NCI-H2227 (cell line): ENCODE data around the gene GALNT7.

ENCODE experiments used
- DNase-seq: peaks from one replicate; lab custom pipeline; 2025; ENCODE audit not compliant: unreplicated experiment; lab: John Stamatoyannopoulos, UW

Gene GALNT7

GRCh38 chr4:173231916-173232315 lies 63.3 kb downstream of the GALNT7 start:
- no peak for DNase-seq

GRCh38 chr4:173233857-173234256 lies 65.2 kb downstream of the GALNT7 start:
- DNase-seq, result no peak

- no peak for DNase-seq
Measured at GRCh38 chr4:173235050-173235449, 66.4 kb downstream of the GALNT7 start.

GRCh38 chr4:173236301-173236700 lies 67.7 kb downstream of the GALNT7 start:
- DNase-seq, result no peak

- no peak for DNase-seq
Measured at GRCh38 chr4:173237152-173237551, 68.5 kb downstream of the GALNT7 start.

GRCh38 chr4:173237762-173238161 lies 69.2 kb downstream of the GALNT7 start:
- DNase-seq, result no peak

GRCh38 chr4:173240696-173241095 lies 72.1 kb downstream of the GALNT7 start:
- no peak for DNase-seq

GRCh38 chr4:173242466-173243250 lies 74.0 kb downstream of the GALNT7 start:
- DNase-seq, result no peak

GRCh38 chr4:173243321-173243720 lies 74.7 kb downstream of the GALNT7 start:
- DNase-seq, result no peak

- no peak for DNase-seq
Measured at GRCh38 chr4:173243917-173244658, 75.5 kb downstream of the GALNT7 start.

GRCh38 chr4:173245952-173246351 lies 77.3 kb downstream of the GALNT7 start:
- no peak for DNase-seq

- no peak for DNase-seq
Measured at GRCh38 chr4:173246719-173247118, 78.1 kb downstream of the GALNT7 start.

- DNase-seq, result no peak
Measured at GRCh38 chr4:173247321-173247720, 78.7 kb downstream of the GALNT7 start.

- DNase-seq, result no peak
Measured at GRCh38 chr4:173248690-173249089, 80.1 kb downstream of the GALNT7 start.

- DNase-seq, result no peak
Measured at GRCh38 chr4:173252024-173252935, 83.7 kb downstream of the GALNT7 start.

- no peak for DNase-seq
Measured at GRCh38 chr4:173253561-173253960, 85.0 kb downstream of the GALNT7 start.

- DNase-seq, result no peak
Measured at GRCh38 chr4:173254646-173255045, 86.0 kb downstream of the GALNT7 start.

GRCh38 chr4:173256825-173257224 lies 88.2 kb downstream of the GALNT7 start:
- DNase-seq, result no peak

- peak; percentile 49 for DNase-seq
Measured at GRCh38 chr4:173257732-173258717, 89.4 kb downstream of the GALNT7 start.

GRCh38 chr4:173258866-173259265 lies 90.3 kb downstream of the GALNT7 start:
- no peak for DNase-seq
